DND-41 (cell line): Measurements from ENCODE around the gene RGS1.

ENCODE experiments used
- CTCF ChIP-seq: IDR thresholded peaks from 2 replicates; pipeline ENCODE4 v1.5.1; 2012; ENCODE audit warnings: borderline replicate concordance, low read length, moderate library complexity, mild to moderate bottlenecking; ENCODE audit not compliant: poor library complexity, severe bottlenecking; ENCODE audit errors: extremely low read depth
- EZH2 ChIP-seq: IDR thresholded peaks from 3 replicates; pipeline ENCODE4 v1.6.1; 2012; ENCODE audit warnings: borderline replicate concordance, low read depth, mild to moderate bottlenecking, moderate library complexity, low read length, inconsistent platforms; ENCODE audit not compliant: severe bottlenecking

- no peak for TF ChIP-seq CTCF
- no peak for TF ChIP-seq EZH2
Measured at GRCh38 chr1:192601567-192601966, 26.0 kb downstream of the RGS1 start.
